HL-60 (cell line): Measurements from ENCODE around the gene PACSIN3.

Source experiments
- CTCF ChIP-seq: IDR thresholded peaks from one replicate; pipeline ENCODE4 v1.5.1; 2011; ENCODE audit warnings: low read length, control low read depth, inconsistent platforms; ENCODE audit not compliant: insufficient read depth
- GABPA ChIP-seq: IDR thresholded peaks from 2 replicates; pipeline ENCODE4 v1.6.1; 2012; ENCODE audit warnings: low read depth
- POLR2AphosphoS5 ChIP-seq: IDR thresholded peaks from 2 replicates; pipeline ENCODE4 v1.6.1; 2012; ENCODE audit warnings: low read depth
- REST ChIP-seq: IDR thresholded peaks from 2 replicates; pipeline ENCODE4 v1.6.1; 2012; ENCODE audit warnings: low read depth; ENCODE audit not compliant: insufficient replicate concordance

GRCh38 chr11:47204637-47204989, 18.4 kb upstream of the PACSIN3 start:
- TF ChIP-seq CTCF (no peak), POLR2AphosphoS5 (no peak), REST (no peak), GABPA (no peak)
